Measurements from ENCODE around the gene RPGR. TPM values are rescaled to one million over a fixed set of nuclear protein-coding genes. Genes with fewer than 3 reads are reported as not detected.

Gene RPGR
- total RNA-seq, 6 experiments from 2014 or later: 1.9 to 14.1 (median 3.6) TPM

GRCh38 chrX:38273453-38273852, 53.9 kb downstream of the RPGR start:
- intact Hi-C loops (cut with DNase I): no loop called here
- no peak overlapping the region for H3K4me3 ChIP-seq

GRCh38 chrX:38271154-38271716, 56.1 kb downstream of the RPGR start:
- no peaks in the 10 kb centered on the region for H3K9me3 ChIP-seq
- no peak overlapping the region for H3K4me3 ChIP-seq
- H3K4me1 ChIP-seq: no peaks in the 10 kb centered on the region
- ATAC-seq (no peak), DNase-seq (no peak)
- intact Hi-C loops (cut with DNase I): no loop called here
- no peaks in the 10 kb centered on the region for H3K36me3 ChIP-seq
- TF ChIP-seq POLR2A (IDR thresholded peaks at IDR 0.05): no peak
- TF ChIP-seq CTCF (IDR thresholded peaks at IDR 0.05): no peak
- H3K27ac ChIP-seq: no peak overlapping the region
- H3K27me3 ChIP-seq: peaks cover 0 to 3% of the 10 kb centered on the region in 2 donors

More at GRCh38 chrX:38273453-38273852, 53.9 kb downstream of the RPGR start:
- TF ChIP-seq CTCF (IDR thresholded peaks at IDR 0.05) (no peak), POLR2A (IDR thresholded peaks at IDR 0.05) (no peak)
- ATAC-seq: no peak
- WGBS (ENCODE audit: insufficient coverage, low coverage, low lambda C conversion rate, missing lambda C conversion rate): 60% methylated on average over 1 of the region's 1 CpG
- Histone ChIP-seq H3K9me3 (no peaks in the 10 kb centered on the region), H3K4me1 (no peaks in the 10 kb centered on the region), H3K27me3 (peaks cover 0 to 3% of the 10 kb centered on the region in 2 donors), H3K36me3 (no peaks in the 10 kb centered on the region), H3K27ac (no peak overlapping the region)
- DNase-seq: no peak

- Histone ChIP-seq H3K4me1 (no peaks in the 10 kb centered on the region), H3K9me3 (no peaks in the 10 kb centered on the region), H3K36me3 (no peaks in the 10 kb centered on the region), H3K27ac (no peak overlapping the region), H3K4me3 (no peak overlapping the region), H3K27me3 (peaks cover 0 to 3% of the 10 kb centered on the region in 2 donors)
- intact Hi-C loops (cut with DNase I): no loop called here
- WGBS (ENCODE audit: insufficient coverage, low coverage, low lambda C conversion rate, missing lambda C conversion rate): 51% methylated on average over 2 of the region's 3 CpGs
- TF ChIP-seq CTCF (IDR thresholded peaks at IDR 0.05) (no peak), POLR2A (IDR thresholded peaks at IDR 0.05) (no peak)
- ATAC-seq (no peak), DNase-seq (no peak)
Measured at GRCh38 chrX:38268011-38268410, 59.3 kb downstream of the RPGR start.

- Histone ChIP-seq H3K36me3 (no peaks in the 10 kb centered on the region), H3K27me3 (no peaks in the 10 kb centered on the region), H3K27ac (no peak overlapping the region), H3K4me1 (no peaks in the 10 kb centered on the region), H3K4me3 (no peak overlapping the region), H3K9me3 (no peaks in the 10 kb centered on the region)
- TF ChIP-seq POLR2A (IDR thresholded peaks at IDR 0.05): no peak
- no peak for TF ChIP-seq CTCF (IDR thresholded peaks at IDR 0.05)
- no peak for ATAC-seq
- intact Hi-C loops (cut with DNase I): no loop called here
- WGBS (ENCODE audit: insufficient coverage, low coverage, low lambda C conversion rate, missing lambda C conversion rate): 80% methylated on average over 8 of the region's 9 CpGs
- DNase-seq: no peak
Measured at GRCh38 chrX:38262715-38263620, 64.3 kb downstream of the RPGR start.
